Retinal pigment epithelial cell (primary cell): Measurements from ENCODE around the gene GALNT17.

Experiments
- DNase-seq: peaks from one replicate; pipeline ENCODE4 v3.0.0-alpha.2; 2010; ENCODE audit warnings: low read depth
- H3K4me3 ChIP-seq: 2 replicates; pipeline ENCODE4 v1.5.1; 2011; ENCODE audit warnings: mild to moderate bottlenecking, low read length, control low read depth, moderate library complexity
- TF ChIP-seq, protein P1 (sequence below): conservative IDR thresholded peaks from 2 replicates; pipeline ENCODE4 v1.5.1; 2011; ENCODE audit warnings: low read depth, low read length, control low read depth, inconsistent platforms

The GALNT17 gene

DNA sequence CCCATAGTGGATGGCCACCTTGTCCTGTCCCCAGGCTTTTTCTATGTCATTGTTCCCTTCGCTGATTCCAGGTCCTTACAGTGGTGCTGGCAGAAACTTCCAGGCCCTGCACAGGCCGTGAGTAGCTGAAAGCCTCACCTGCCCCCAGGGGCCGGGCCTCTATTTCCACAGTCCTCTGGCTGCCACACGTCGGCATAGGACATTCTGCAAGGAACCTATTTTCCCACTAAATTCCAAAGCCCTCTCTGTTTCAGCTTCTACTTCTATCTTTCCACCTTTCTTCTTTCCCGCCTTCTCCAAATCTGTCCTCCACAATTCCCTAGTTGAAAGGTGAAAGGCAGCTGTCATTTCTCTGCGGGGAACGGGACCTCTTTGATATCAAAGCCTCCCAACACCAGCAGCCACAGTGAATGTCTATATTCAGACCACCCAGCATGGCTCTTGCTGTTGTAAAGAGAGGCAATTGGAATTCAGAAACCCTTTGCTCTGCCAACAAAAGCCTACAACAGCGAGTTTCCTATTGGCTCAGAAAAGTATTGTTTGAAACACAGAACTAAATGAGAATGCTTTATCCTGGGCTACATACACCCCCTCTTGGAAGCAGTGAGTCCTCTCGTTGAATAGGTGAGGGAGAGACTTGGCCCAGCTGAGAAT lies 607.7 kb downstream of the GALNT17 start:
- TF ChIP-seq, protein P1, sequence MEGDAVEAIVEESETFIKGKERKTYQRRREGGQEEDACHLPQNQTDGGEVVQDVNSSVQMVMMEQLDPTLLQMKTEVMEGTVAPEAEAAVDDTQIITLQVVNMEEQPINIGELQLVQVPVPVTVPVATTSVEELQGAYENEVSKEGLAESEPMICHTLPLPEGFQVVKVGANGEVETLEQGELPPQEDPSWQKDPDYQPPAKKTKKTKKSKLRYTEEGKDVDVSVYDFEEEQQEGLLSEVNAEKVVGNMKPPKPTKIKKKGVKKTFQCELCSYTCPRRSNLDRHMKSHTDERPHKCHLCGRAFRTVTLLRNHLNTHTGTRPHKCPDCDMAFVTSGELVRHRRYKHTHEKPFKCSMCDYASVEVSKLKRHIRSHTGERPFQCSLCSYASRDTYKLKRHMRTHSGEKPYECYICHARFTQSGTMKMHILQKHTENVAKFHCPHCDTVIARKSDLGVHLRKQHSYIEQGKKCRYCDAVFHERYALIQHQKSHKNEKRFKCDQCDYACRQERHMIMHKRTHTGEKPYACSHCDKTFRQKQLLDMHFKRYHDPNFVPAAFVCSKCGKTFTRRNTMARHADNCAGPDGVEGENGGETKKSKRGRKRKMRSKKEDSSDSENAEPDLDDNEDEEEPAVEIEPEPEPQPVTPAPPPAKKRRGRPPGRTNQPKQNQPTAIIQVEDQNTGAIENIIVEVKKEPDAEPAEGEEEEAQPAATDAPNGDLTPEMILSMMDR: no peak
- DNase-seq: no peak
- H3K4me3 ChIP-seq: no peak overlapping the region

DNA sequence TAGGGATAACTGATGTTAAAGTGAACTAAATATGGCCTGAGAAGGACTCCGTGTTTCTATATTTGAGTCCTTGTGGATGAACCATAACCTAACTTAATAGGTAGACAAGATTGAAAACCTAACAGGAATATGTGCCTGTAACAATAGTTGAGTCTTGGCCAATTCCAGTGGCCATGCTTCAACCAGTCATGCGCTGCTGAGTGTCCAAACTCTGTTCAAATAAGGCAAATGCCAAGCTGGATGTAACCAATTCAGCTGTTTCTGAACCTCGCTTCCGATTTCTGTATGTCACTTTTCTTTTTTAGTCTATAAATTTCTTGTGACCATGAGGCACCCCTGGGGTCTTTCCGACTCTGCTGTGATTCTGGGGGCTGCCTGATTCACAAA lies 608.2 kb downstream of the GALNT17 start:
- TF ChIP-seq, protein P1: no peak
- H3K4me3 ChIP-seq: no peak overlapping the region
- no peak for DNase-seq

DNA sequence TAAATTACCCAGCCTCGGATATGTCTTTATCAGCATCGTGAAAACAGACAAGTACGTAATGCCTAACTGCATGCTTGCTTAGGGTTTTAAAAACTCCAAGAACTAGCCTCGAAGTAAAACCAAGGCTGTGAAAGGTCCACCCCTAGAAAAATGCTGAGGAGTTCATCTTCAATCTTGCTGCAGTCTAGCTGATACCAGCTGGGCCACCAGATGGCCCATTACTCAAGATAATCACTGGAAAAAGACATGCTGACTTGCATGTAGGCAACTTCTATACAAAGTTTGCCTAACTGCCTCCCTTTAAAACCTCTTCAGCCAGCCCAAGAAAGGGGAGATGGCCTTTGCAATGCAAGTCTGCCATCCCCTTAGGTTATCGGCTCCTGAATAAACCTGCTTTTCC lies 614.1 kb downstream of the GALNT17 start:
- DNase-seq: no peak

DNA sequence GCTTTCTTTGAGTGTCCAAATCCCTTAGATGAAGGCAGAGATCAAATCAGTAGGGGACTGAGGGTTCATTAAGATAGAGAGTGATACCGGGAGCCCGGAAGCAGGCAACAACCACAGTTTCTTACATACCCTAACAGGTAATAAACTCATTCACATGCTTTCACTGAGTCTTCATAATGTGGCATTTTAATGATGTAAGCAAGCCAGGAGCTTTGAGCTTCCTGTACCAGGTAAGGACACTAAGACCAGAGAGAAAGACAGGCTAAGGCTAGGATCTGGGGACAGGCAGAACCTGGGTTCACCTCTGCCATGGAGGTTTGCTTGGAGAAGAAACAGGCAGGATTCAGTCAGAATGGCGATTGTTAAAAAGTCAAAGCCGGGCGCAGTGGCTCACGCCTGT lies 618.3 kb downstream of the GALNT17 start:
- H3K4me3 ChIP-seq: no peak overlapping the region
- no peak for DNase-seq
- TF ChIP-seq, protein P1: no peak

More for the DNA sequence above, 614.1 kb downstream of the GALNT17 start:
- H3K4me3 ChIP-seq: no peak overlapping the region
- TF ChIP-seq, protein P1: no peak

DNA sequence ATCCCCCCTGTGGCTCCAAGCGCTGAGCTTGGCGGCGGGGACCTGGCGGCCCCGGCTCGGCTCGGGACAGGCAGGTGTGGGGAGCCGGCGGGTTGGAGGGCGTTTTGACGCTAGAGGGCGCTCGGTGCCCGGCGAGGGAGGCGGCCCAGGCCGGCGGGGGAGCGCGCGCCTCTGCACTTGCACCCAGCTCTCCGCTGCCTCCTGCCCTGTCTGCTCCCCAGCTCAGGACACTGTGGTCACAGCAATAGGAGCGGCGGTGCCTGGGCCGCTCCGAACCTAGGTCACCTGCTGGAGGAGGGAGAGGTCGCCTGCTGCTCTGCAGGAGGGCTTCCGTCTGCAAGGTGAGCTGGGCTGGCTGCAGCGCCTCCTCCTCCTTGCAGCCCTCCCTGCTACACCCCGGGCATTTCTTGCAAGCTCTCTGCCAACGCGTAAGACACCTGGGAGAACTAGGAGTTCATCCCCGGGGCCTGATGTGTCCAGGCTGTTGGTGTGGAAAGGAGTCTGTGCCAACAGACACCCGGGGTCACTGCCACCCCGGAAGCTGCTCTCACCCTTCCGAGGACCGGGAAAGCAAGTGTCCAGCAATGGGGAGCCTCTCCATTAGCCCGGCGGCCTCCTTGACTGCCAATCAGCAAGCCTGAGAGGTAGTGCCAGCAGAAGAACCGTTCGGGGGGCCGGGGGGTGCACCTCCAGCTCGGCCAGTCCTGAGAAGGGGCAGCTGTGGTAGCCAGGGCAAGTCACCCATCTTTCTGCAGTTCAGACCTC lies 620.4 kb downstream of the GALNT17 start:
- DNase-seq: no peak
- TF ChIP-seq, protein P1: peak; percentile 43
- H3K4me3 ChIP-seq: no peak overlapping the region

DNA sequence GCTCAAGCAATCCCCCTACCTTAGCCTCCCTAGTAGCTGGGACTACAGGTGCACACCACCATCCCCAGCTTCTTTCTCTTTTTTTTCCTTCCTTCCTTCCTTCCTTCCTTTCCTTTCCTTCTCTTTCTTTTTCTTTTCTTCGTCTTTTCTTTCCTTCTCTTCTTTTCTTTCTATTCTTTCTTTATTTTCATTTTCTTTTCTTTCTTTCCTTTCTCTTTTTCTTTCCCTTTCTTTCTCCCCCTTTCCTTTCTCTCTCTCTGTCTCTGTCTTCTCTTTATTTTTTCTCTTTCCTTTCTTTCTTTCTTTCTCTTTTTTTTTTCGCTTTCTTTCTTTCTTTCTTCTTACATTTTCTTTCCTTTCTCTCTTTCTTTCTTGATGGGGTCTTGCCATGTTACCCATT lies 621.3 kb downstream of the GALNT17 start:
- no peak for DNase-seq
- TF ChIP-seq, protein P1: no peak
- H3K4me3 ChIP-seq: no peak overlapping the region
